ENCODE results near the gene TP53INP2. TPM values are rescaled to one million over a fixed set of nuclear protein-coding genes. Genes with fewer than 3 reads are reported as not detected.
"Not testable (repeated sequence)": the region's sequence is repeated elsewhere in the genome, so short reads cannot be mapped to it uniquely, and the experiment has no call there.

The TP53INP2 gene
- total RNA-seq, 1 experiment from 2014 or later = 7.1 TPM

GRCh38 chr20:34722560-34722959 lies 18.4 kb downstream of the TP53INP2 start:
- not testable (repeated sequence) for DNase-seq (ENCODE audit: low read depth)

GRCh38 chr20:34724172-34724571 lies 20.0 kb downstream of the TP53INP2 start:
- DNase-seq (ENCODE audit: low read depth) = no peak

- DNase-seq (ENCODE audit: low read depth) = no peak
Observed at GRCh38 chr20:34729416-34729815, 25.3 kb downstream of the TP53INP2 start.

GRCh38 chr20:34732523-34732922 lies 28.4 kb downstream of the TP53INP2 start:
- no peak for DNase-seq (ENCODE audit: low read depth)

- DNase-seq (ENCODE audit: low read depth) = no peak
Observed at GRCh38 chr20:34736106-34736735, 32.1 kb downstream of the TP53INP2 start.

- no peak for DNase-seq (ENCODE audit: low read depth)
Observed at GRCh38 chr20:34743039-34743438, 38.9 kb downstream of the TP53INP2 start.

GRCh38 chr20:34744340-34744739 lies 40.2 kb downstream of the TP53INP2 start:
- DNase-seq (ENCODE audit: low read depth) = no peak

GRCh38 chr20:34744847-34745246 lies 40.7 kb downstream of the TP53INP2 start:
- DNase-seq (ENCODE audit: low read depth) = no peak

GRCh38 chr20:34746674-34747073 lies 42.5 kb downstream of the TP53INP2 start:
- DNase-seq (ENCODE audit: low read depth) = no peak

- no peak for DNase-seq (ENCODE audit: low read depth)
Observed at GRCh38 chr20:34747479-34747878, 43.3 kb downstream of the TP53INP2 start.

GRCh38 chr20:34748709-34749108 lies 44.6 kb downstream of the TP53INP2 start:
- DNase-seq (ENCODE audit: low read depth) = no peak

- no peak for DNase-seq (ENCODE audit: low read depth)
Observed at GRCh38 chr20:34750484-34750883, 46.3 kb downstream of the TP53INP2 start.

GRCh38 chr20:34751453-34751852 lies 47.3 kb downstream of the TP53INP2 start:
- no peak for DNase-seq (ENCODE audit: low read depth)

- no peak for DNase-seq (ENCODE audit: low read depth)
Observed at GRCh38 chr20:34753706-34754461, 49.7 kb downstream of the TP53INP2 start.

GRCh38 chr20:34754611-34755010 lies 50.5 kb downstream of the TP53INP2 start:
- DNase-seq (ENCODE audit: low read depth) = no peak

- no peak for DNase-seq (ENCODE audit: low read depth)
Observed at GRCh38 chr20:34755367-34755766, 51.2 kb downstream of the TP53INP2 start.

- no peak for DNase-seq (ENCODE audit: low read depth)
Observed at GRCh38 chr20:34762031-34762555, 57.9 kb downstream of the TP53INP2 start.

Other genes with a start within 250 kb of the TP53INP2 start
- gene DYNLRB1, start 187.9 kb upstream of the TP53INP2 start, total RNA-seq (2014; rRNA removed; shearing (Covaris generic)) = 287 and 346 TPM in 2 replicates
- gene MAP1LC3A, start 145.6 kb upstream of the TP53INP2 start, total RNA-seq (2014; rRNA removed; shearing (Covaris generic)) = 32.2 and 55.0 TPM in 2 replicates
- gene PIGU, start 27.3 kb upstream of the TP53INP2 start, total RNA-seq (2014; rRNA removed; shearing (Covaris generic)) = 43.1 and 48.1 TPM in 2 replicates
- gene NCOA6, start 121.3 kb downstream of the TP53INP2 start, total RNA-seq (2014; rRNA removed; shearing (Covaris generic)) = 9.1 and 10.9 TPM in 2 replicates
- 3.9 and 4.1 TPM in 2 replicates for gene GGT7, start 168.5 kb downstream of the TP53INP2 start, total RNA-seq (2014; rRNA removed; shearing (Covaris generic))
- gene ACSS2, start 172.3 kb downstream of the TP53INP2 start, total RNA-seq (2014; rRNA removed; shearing (Covaris generic)) = 46.1 and 48.2 TPM in 2 replicates

All from RPMI7951 (cell line).